ENCODE data around the gene LDHD.

GRCh38 chr16:75088216-75088615 is 28.4 kb downstream of the LDHD start:
- TF ChIP-seq POLR2A (IDR thresholded peaks at IDR 0.05): no peak
- TF ChIP-seq CTCF (IDR thresholded peaks at IDR 0.05): no peak
- no peak for TF ChIP-seq EP300 (IDR thresholded peaks at IDR 0.05)
- no peak for TF ChIP-seq POLR2AphosphoS5 (IDR thresholded peaks at IDR 0.05)

Measured in upper lobe of left lung (tissue), 4 donors.